HCT116 (cell line): ENCODE data around the gene PSORS1C1. TPM values are rescaled to one million over a fixed set of nuclear protein-coding genes. Genes with fewer than 3 reads are reported as not detected.

Experiments used
- ATAC-seq: fragments of 200-7000 bp; cut with Tn5 transposase; 2 replicates; pipeline ENCODE4 v1.9.1; 2020; ENCODE audit warnings: mild to moderate bottlenecking, moderate library complexity
- BruUV-seq: library from RNA; stranded (reverse); fragments of 400-500 nt; replicated peaks from 2 replicates; lab custom pipeline; 2021; lab: Mats Ljungman, UMichigan
- CTCF ChIA-PET: fragments of 300-600 bp; sonication (Branson Sonifier 250); formaldehyde crosslinking; loops from one replicate; lab custom pipeline; 2021; ENCODE audit warnings: antibody characterized with exemption; lab: Charles Lee
- POLR2A ChIA-PET: fragments of 300-600, 350-600 bp; sonication (Branson Sonifier 250); formaldehyde crosslinking; loops from one replicate; lab custom pipeline; 2021; ENCODE audit warnings: antibody characterized with exemption; lab: Charles Lee
- RAD21 ChIA-PET, 2 experiments: fragments of 300-600 bp; sonication (Branson Sonifier 250); formaldehyde crosslinking; loops; one replicate each; lab custom pipeline; 2023; ENCODE audit warnings: low total read pairs in 2 of 2; ENCODE audit not compliant: uncharacterized antibody in 2 of 2, unreplicated experiment in 2 of 2, low non-redundant PET in 1 of 2; lab: Charles Lee
- DNase-seq: peaks from one replicate; pipeline ENCODE4 v3.0.0-alpha.2; 2010; ENCODE audit warnings: low read depth, low spot score
- H2AFZ ChIP-seq: fragments of 200-600 bp; shearing (Covaris generic), sonication (generic); 2 replicates; pipeline ENCODE4 v1.6.1; 2017; ENCODE audit warnings: low read depth, mixed run types, mixed read lengths, antibody characterized with exemption, low read length; ENCODE audit not compliant: poor library complexity, severe bottlenecking
- H3K27ac ChIP-seq: 2 replicates; pipeline ENCODE4 v1.5.1; 2012; ENCODE audit warnings: low read depth, low read length
- H3K27me3 ChIP-seq: fragments of 200-600 bp; sonication (generic); 2 replicates; pipeline ENCODE4 v1.6.1; 2016; ENCODE audit warnings: mixed run types, low read length, mixed read lengths; ENCODE audit not compliant: insufficient read depth
- H3K36me3 ChIP-seq, 2 experiments: fragments of 200-500 bp in 1 of 2; fragments of 200-600 bp in 1 of 2; sonication (Bioruptor generic) in 1 of 2; sonication (generic) in 1 of 2; 2 replicates each; pipeline versions ENCODE4 v1.5.1 to v1.6.1; 2014 to 2016; ENCODE audit warnings: low read length in 2 of 2, inconsistent platforms in 1 of 2, mixed read lengths in 1 of 2, mixed run types in 1 of 2; ENCODE audit not compliant: insufficient read depth in 2 of 2, control insufficient read depth in 1 of 2
- H3K4me1 ChIP-seq, 2 experiments: fragments of 200-600 bp in 1 of 2; sonication (generic) in 1 of 2; 2 replicates each; pipeline versions ENCODE4 v1.5.1 to v1.6.1; 2012 to 2017; ENCODE audit warnings: low read length in 2 of 2, inconsistent platforms in 1 of 2, mild to moderate bottlenecking in 1 of 2, mixed read lengths in 1 of 2, mixed run types in 1 of 2, moderate library complexity in 1 of 2; ENCODE audit not compliant: insufficient read depth in 2 of 2, control insufficient read depth in 1 of 2
- H3K4me2 ChIP-seq: fragments of 200-600 bp; sonication (generic); 2 replicates; pipeline ENCODE4 v1.6.1; 2017; ENCODE audit warnings: mixed run types, low read length, mixed read lengths
- H3K4me3 ChIP-seq, 2 experiments: fragments of 200-600 bp in 1 of 2; sonication (generic) in 1 of 2; replicated peaks in 1 of 2; 2 replicates each; pipeline ENCODE4 v1.5.1; 2011 to 2016; ENCODE audit warnings: low read length in 2 of 2, control low read depth in 1 of 2, low read depth in 1 of 2, mild to moderate bottlenecking in 1 of 2, mixed read lengths in 1 of 2, mixed run types in 1 of 2
- H3K79me2 ChIP-seq: fragments of 200-600 bp; sonication (generic); 2 replicates; pipeline ENCODE4 v1.6.1; 2017; ENCODE audit warnings: mild to moderate bottlenecking, mixed run types, low read length, moderate library complexity, mixed read lengths; ENCODE audit not compliant: insufficient read depth
- H3K9ac ChIP-seq: fragments of 200-600 bp; sonication (generic); 2 replicates; pipeline ENCODE4 v1.6.1; 2016; ENCODE audit warnings: low read length, mixed read lengths
- H3K9me2 ChIP-seq: fragments of 200-600 bp; sonication (generic), shearing (Covaris generic); 2 replicates; pipeline ENCODE4 v1.6.1; 2017; ENCODE audit warnings: mixed run types, mild to moderate bottlenecking, moderate library complexity; ENCODE audit not compliant: insufficient read depth
- H3K9me3 ChIP-seq, 2 experiments: fragments of 200-500 bp in 1 of 2; fragments of 200-600 bp in 1 of 2; sonication (Bioruptor generic) in 1 of 2; sonication (generic) in 1 of 2; 2 replicates each; pipeline ENCODE4 v1.6.1; 2014 to 2017; ENCODE audit warnings: low read length in 2 of 2, mixed read lengths in 2 of 2, inconsistent platforms in 1 of 2, low read depth in 1 of 2, mild to moderate bottlenecking in 1 of 2, mixed run types in 1 of 2, moderate library complexity in 1 of 2; ENCODE audit not compliant: control insufficient read depth in 1 of 2, insufficient read depth in 1 of 2
- H4K20me1 ChIP-seq: fragments of 200-600 bp; sonication (generic), shearing (Covaris generic); 2 replicates; pipeline ENCODE4 v1.6.1; 2017; ENCODE audit warnings: mixed run types, mild to moderate bottlenecking, moderate library complexity; ENCODE audit not compliant: insufficient read depth
- ATF3 ChIP-seq: IDR thresholded peaks from 2 replicates; pipeline ENCODE4 v1.6.1; 2012
- CEBPB ChIP-seq: IDR thresholded peaks from 2 replicates; pipeline ENCODE4 v1.6.1; 2012; ENCODE audit warnings: low read depth
- CTCF ChIP-seq, 3 experiments: fragments of 200-600 bp in 1 of 3; sonication (generic) in 1 of 3; IDR thresholded peaks in 2 of 3; conservative IDR thresholded peaks in 1 of 3; 2 replicates each; pipeline ENCODE4 v1.5.1; 2012 to 2017; ENCODE audit warnings: low read depth in 2 of 3, low read length in 2 of 3, antibody characterized with exemption in 1 of 3, borderline replicate concordance in 1 of 3, control low read depth in 1 of 3, mild to moderate bottlenecking in 1 of 3, mixed read lengths in 1 of 3, mixed run types in 1 of 3, moderate library complexity in 1 of 3; ENCODE audit not compliant: insufficient read depth in 1 of 3
- EGR1 ChIP-seq: IDR thresholded peaks from 2 replicates; pipeline ENCODE4 v1.6.1; 2012; ENCODE audit warnings: low read depth
- ELF1 ChIP-seq: IDR thresholded peaks from 2 replicates; pipeline ENCODE4 v1.6.1; 2012; ENCODE audit warnings: low read depth, borderline replicate concordance
- EZH2 ChIP-seq: fragments of 200-600 bp; sonication (generic); IDR thresholded peaks from 2 replicates; pipeline ENCODE4 v1.6.1; 2017; ENCODE audit warnings: antibody characterized with exemption, mixed run types
- EZH2phosphoT487 ChIP-seq: fragments of 200-600 bp; IDR thresholded peaks from 2 replicates; pipeline ENCODE4 v1.6.1; 2018; ENCODE audit warnings: antibody characterized with exemption, borderline replicate concordance
- FOSL1 ChIP-seq: IDR thresholded peaks from 2 replicates; pipeline ENCODE4 v1.6.1; 2012; ENCODE audit warnings: low read depth
- JUND ChIP-seq: IDR thresholded peaks from 2 replicates; pipeline ENCODE4 v1.6.1; 2012
- POLR2AphosphoS5 ChIP-seq: IDR thresholded peaks from 2 replicates; pipeline ENCODE4 v1.6.1; 2011; ENCODE audit warnings: mild to moderate bottlenecking, low read depth, low read length, moderate library complexity
- RAD21 ChIP-seq: IDR thresholded peaks from 2 replicates; pipeline ENCODE4 v1.6.1; 2012; ENCODE audit warnings: low read depth, mild to moderate bottlenecking
- SIN3A ChIP-seq: IDR thresholded peaks from 2 replicates; pipeline ENCODE4 v1.6.1; 2012; ENCODE audit warnings: low read depth
- SRF ChIP-seq: IDR thresholded peaks from 2 replicates; pipeline ENCODE4 v1.6.1; 2012; ENCODE audit warnings: low read depth
- TCF7L2 ChIP-seq: IDR thresholded peaks from 2 replicates; pipeline ENCODE4 v1.7.0; 2011; ENCODE audit warnings: borderline replicate concordance, inconsistent platforms; ENCODE audit not compliant: insufficient read depth, insufficient read length; ENCODE audit errors: extremely low read depth
- YY1 ChIP-seq: IDR thresholded peaks from 2 replicates; pipeline ENCODE4 v1.6.1; 2011; ENCODE audit warnings: low read length, low read depth, moderate library complexity, mild to moderate bottlenecking; ENCODE audit not compliant: insufficient replicate concordance; ENCODE audit errors: extremely low read depth
- ZFX ChIP-seq: fragments of 450-650 bp; IDR thresholded peaks from 2 replicates; pipeline ENCODE4 v1.6.1; 2017
- ZNF274 ChIP-seq: fragments of 200-500 bp; sonication (Bioruptor generic); IDR thresholded peaks from 2 replicates; pipeline ENCODE4 v1.6.1; 2014; ENCODE audit warnings: mild to moderate bottlenecking, low read depth, low read length, inconsistent platforms
- intact Hi-C: fragments of 100-400 bp; cut with micrococcal nuclease; formaldehyde crosslinking; loops from 2 replicates; pipeline ENCODE4 v1.10.0; 2022
- total RNA-seq: library from RNA; stranded (reverse); gene quantifications from one replicate; pipeline ENCODE4 v1.2.1, GENCODE V29; 2021; ENCODE audit not compliant: unreplicated experiment
- TF ChIP-seq, protein P1 (sequence below): IDR thresholded peaks from 2 replicates; pipeline ENCODE4 v1.6.1; 2012; ENCODE audit warnings: low read depth

PSORS1C1 gene
- total RNA-seq, 1 experiment from 2014 or later = 9.8 TPM

GRCh38 chr6:31140643-31141042, 26.0 kb downstream of the PSORS1C1 start:
- Histone ChIP-seq H4K20me1 (no peaks in the 10 kb centered on the region), H3K27me3 (no peaks in the 10 kb centered on the region), H3K4me2 (no peak overlapping the region), H3K4me3 (no peak overlapping the region), H3K27ac (no peak overlapping the region), H3K9me3 (no peaks in the 10 kb centered on the region), H3K79me2 (no peaks in the 10 kb centered on the region), H3K4me1 (peaks cover 4 to 13% of the 10 kb centered on the region in 2 experiments; a peak in 3 of 4 replicates), H3K36me3 (peaks cover 0 to 3% of the 10 kb centered on the region in 2 experiments; a peak in 1 of 4 replicates), H3K9me2 (no peaks in the 10 kb centered on the region), H3K9ac (no peak overlapping the region), H2AFZ (no peak overlapping the region)
- POLR2A ChIA-PET = no interaction called here
- intact Hi-C loops = no loop called here
- DNase-seq = no peak
- RAD21 ChIA-PET = no interaction called here
- CTCF ChIA-PET = no interaction called here
- no peak for TF ChIP-seq YY1
- no peak for TF ChIP-seq EZH2phosphoT487
- no peak for TF ChIP-seq ELF1
- no peak for TF ChIP-seq POLR2AphosphoS5
- no peak for TF ChIP-seq RAD21
- TF ChIP-seq JUND = no peak
- no peak for TF ChIP-seq CEBPB
- no peak for TF ChIP-seq EGR1
- no peak for TF ChIP-seq TCF7L2
- no peak for TF ChIP-seq SRF
- TF ChIP-seq ZFX = no peak
- no peak for TF ChIP-seq SIN3A
- TF ChIP-seq EZH2 = no peak
- TF ChIP-seq CTCF (IDR thresholded peaks at IDR 0.05 in 2 of 3, conservative IDR thresholded peaks at IDR 0.05 in 1 of 3; ENCODE audit: borderline replicate concordance in 1 of 3, insufficient read depth in 1 of 3, low read depth in 2 of 3, low read length in 2 of 3) = no peak
- TF ChIP-seq ATF3 = no peak
- no peak for TF ChIP-seq ZNF274
- TF ChIP-seq, protein P1, sequence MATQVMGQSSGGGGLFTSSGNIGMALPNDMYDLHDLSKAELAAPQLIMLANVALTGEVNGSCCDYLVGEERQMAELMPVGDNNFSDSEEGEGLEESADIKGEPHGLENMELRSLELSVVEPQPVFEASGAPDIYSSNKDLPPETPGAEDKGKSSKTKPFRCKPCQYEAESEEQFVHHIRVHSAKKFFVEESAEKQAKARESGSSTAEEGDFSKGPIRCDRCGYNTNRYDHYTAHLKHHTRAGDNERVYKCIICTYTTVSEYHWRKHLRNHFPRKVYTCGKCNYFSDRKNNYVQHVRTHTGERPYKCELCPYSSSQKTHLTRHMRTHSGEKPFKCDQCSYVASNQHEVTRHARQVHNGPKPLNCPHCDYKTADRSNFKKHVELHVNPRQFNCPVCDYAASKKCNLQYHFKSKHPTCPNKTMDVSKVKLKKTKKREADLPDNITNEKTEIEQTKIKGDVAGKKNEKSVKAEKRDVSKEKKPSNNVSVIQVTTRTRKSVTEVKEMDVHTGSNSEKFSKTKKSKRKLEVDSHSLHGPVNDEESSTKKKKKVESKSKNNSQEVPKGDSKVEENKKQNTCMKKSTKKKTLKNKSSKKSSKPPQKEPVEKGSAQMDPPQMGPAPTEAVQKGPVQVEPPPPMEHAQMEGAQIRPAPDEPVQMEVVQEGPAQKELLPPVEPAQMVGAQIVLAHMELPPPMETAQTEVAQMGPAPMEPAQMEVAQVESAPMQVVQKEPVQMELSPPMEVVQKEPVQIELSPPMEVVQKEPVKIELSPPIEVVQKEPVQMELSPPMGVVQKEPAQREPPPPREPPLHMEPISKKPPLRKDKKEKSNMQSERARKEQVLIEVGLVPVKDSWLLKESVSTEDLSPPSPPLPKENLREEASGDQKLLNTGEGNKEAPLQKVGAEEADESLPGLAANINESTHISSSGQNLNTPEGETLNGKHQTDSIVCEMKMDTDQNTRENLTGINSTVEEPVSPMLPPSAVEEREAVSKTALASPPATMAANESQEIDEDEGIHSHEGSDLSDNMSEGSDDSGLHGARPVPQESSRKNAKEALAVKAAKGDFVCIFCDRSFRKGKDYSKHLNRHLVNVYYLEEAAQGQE = no peak
- TF ChIP-seq FOSL1 = no peak
- no peak for ATAC-seq
- no TSS peak for BruUV-seq
